ENCODE data around the gene ARSB.

- no peak for TF ChIP-seq EZH2 (IDR thresholded peaks at IDR 0.05; ENCODE audit: insufficient read depth, low read length)
- TF ChIP-seq, protein P1, sequence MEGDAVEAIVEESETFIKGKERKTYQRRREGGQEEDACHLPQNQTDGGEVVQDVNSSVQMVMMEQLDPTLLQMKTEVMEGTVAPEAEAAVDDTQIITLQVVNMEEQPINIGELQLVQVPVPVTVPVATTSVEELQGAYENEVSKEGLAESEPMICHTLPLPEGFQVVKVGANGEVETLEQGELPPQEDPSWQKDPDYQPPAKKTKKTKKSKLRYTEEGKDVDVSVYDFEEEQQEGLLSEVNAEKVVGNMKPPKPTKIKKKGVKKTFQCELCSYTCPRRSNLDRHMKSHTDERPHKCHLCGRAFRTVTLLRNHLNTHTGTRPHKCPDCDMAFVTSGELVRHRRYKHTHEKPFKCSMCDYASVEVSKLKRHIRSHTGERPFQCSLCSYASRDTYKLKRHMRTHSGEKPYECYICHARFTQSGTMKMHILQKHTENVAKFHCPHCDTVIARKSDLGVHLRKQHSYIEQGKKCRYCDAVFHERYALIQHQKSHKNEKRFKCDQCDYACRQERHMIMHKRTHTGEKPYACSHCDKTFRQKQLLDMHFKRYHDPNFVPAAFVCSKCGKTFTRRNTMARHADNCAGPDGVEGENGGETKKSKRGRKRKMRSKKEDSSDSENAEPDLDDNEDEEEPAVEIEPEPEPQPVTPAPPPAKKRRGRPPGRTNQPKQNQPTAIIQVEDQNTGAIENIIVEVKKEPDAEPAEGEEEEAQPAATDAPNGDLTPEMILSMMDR (IDR thresholded peaks at IDR 0.05; ENCODE audit: insufficient read depth, low read depth, low read length) = no peak
These were observed 29.5 kb upstream of the ARSB start for GRCh38 chr5:79014631-79015030.

All from astrocyte (in vitro differentiated cells and primary cell).